DMS53 treated with DMSO at 0.1 percent for 48 hours (cell line): ENCODE data around the gene PRR7.
"Not testable (repeated sequence)": the region's sequence is repeated elsewhere in the genome, so short reads cannot be mapped to it uniquely, and the experiment has no call there.

Experiments
- DNase-seq: peaks from one replicate; lab custom pipeline; 2025; ENCODE audit not compliant: unreplicated experiment; lab: John Stamatoyannopoulos, UW

The PRR7 gene

GRCh38 chr5:177483994-177484901 lies 37.6 kb downstream of the PRR7 start:
- no peak for DNase-seq

- no peak for DNase-seq
Measured at GRCh38 chr5:177484902-177485549, 38.4 kb downstream of the PRR7 start.

- DNase-seq: not testable (repeated sequence)
Measured at GRCh38 chr5:177485753-177486152, 39.1 kb downstream of the PRR7 start.

- no peak for DNase-seq
Measured at GRCh38 chr5:177486256-177486655, 39.6 kb downstream of the PRR7 start.

GRCh38 chr5:177487144-177487543 lies 40.5 kb downstream of the PRR7 start:
- no peak for DNase-seq

GRCh38 chr5:177487975-177488374 lies 41.4 kb downstream of the PRR7 start:
- no peak for DNase-seq

- DNase-seq: no peak
Measured at GRCh38 chr5:177489119-177489716, 42.6 kb downstream of the PRR7 start.

GRCh38 chr5:177490311-177490991 lies 43.8 kb downstream of the PRR7 start:
- no peak for DNase-seq

GRCh38 chr5:177490992-177491391 lies 44.4 kb downstream of the PRR7 start:
- DNase-seq: no peak

GRCh38 chr5:177491429-177491945 lies 44.9 kb downstream of the PRR7 start:
- no peak for DNase-seq

GRCh38 chr5:177491983-177492746 lies 45.6 kb downstream of the PRR7 start:
- no peak for DNase-seq

GRCh38 chr5:177492841-177493240 lies 46.2 kb downstream of the PRR7 start:
- DNase-seq: no peak

GRCh38 chr5:177493795-177494345 lies 47.3 kb downstream of the PRR7 start:
- no peak for DNase-seq

- no peak for DNase-seq
Measured at GRCh38 chr5:177494346-177495195, 48.0 kb downstream of the PRR7 start.

GRCh38 chr5:177495243-177496060 lies 48.8 kb downstream of the PRR7 start:
- no peak for DNase-seq

GRCh38 chr5:177496070-177496726 lies 49.6 kb downstream of the PRR7 start:
- DNase-seq: no peak

GRCh38 chr5:177496727-177497291 lies 50.2 kb downstream of the PRR7 start:
- peak; percentile 39 for DNase-seq
